Hippocampal formation (tissue), 2 donors: Measurements from ENCODE around the gene USP32.

Experiments
- DNase-seq, 2 donors: peaks; one replicate each; lab custom pipeline; 2025; lab: John Stamatoyannopoulos, UW

USP32 gene

GRCh38 chr17:60134396-60135150, 257.4 kb downstream of the USP32 start:
- no peak for DNase-seq

- DNase-seq, result no peak
Observed at GRCh38 chr17:60130466-60130865, 261.5 kb downstream of the USP32 start.

GRCh38 chr17:60129164-60129563, 262.8 kb downstream of the USP32 start:
- DNase-seq, result no peak
